IMR-90 (cell line): ENCODE data around the gene TTC29. TPM values are rescaled to one million over a fixed set of nuclear protein-coding genes. Genes with fewer than 3 reads are reported as not detected.

Experiments
- ATAC-seq: fragments of 200-7000 bp; cut with Tn5 transposase; 2 replicates; pipeline ENCODE4 v1.9.1; 2020; ENCODE audit warnings: low read depth, mild to moderate bottlenecking, moderate library complexity
- BruUV-seq: library from RNA; stranded (reverse); fragments of 400-500 nt; replicated peaks from 2 replicates; lab custom pipeline; 2021; lab: Mats Ljungman, UMichigan
- CTCF ChIA-PET: fragments of 300-600 bp; formaldehyde crosslinking; extraction: SDS; loops from one replicate; lab custom pipeline; 2021; ENCODE audit warnings: antibody characterized with exemption; lab: Yijun Ruan, JAX
- POLR2A ChIA-PET: fragments of 300-600 bp; sonication (Branson Sonifier 250); formaldehyde crosslinking; loops from one replicate; lab custom pipeline; 2022; ENCODE audit warnings: antibody characterized with exemption; ENCODE audit not compliant: unreplicated experiment; lab: Charles Lee
- DNase-seq: peaks from one replicate; pipeline ENCODE4 v3.0.0; 2013
- H2AFZ ChIP-seq: replicated peaks from 2 replicates; pipeline ENCODE3; 2013; ENCODE audit warnings: low read length, mild to moderate bottlenecking; ENCODE audit not compliant: poor library complexity
- H2AK5ac ChIP-seq: 2 replicates; pipeline ENCODE4 v1.6.1; 2013; ENCODE audit warnings: low read depth, low read length, inconsistent platforms
- H2AK9ac ChIP-seq: replicated peaks from 2 replicates; pipeline ENCODE3; 2013; ENCODE audit warnings: mild to moderate bottlenecking, low read depth, low read length, moderate library complexity; ENCODE audit not compliant: poor library complexity
- H2BK120ac ChIP-seq: 2 replicates; pipeline ENCODE4 v1.6.1; 2013; ENCODE audit warnings: low read depth, low read length, inconsistent platforms
- H2BK15ac ChIP-seq: 3 replicates; pipeline ENCODE4 v1.6.1; 2013; ENCODE audit warnings: low read depth, low read length, inconsistent platforms
- H2BK20ac ChIP-seq: 2 replicates; pipeline ENCODE4 v1.6.1; 2013; ENCODE audit warnings: low read depth, mild to moderate bottlenecking, inconsistent platforms, low read length, moderate library complexity
- H2BK5ac ChIP-seq: 2 replicates; pipeline ENCODE4 v1.6.1; 2013; ENCODE audit warnings: mild to moderate bottlenecking, low read depth, low read length, inconsistent platforms; ENCODE audit not compliant: poor library complexity, severe bottlenecking
- H3K14ac ChIP-seq: replicated peaks from 2 replicates; pipeline ENCODE4 v1.6.1; 2013; ENCODE audit warnings: low read depth, low read length, inconsistent platforms
- H3K18ac ChIP-seq: 2 replicates; pipeline ENCODE4 v1.6.1; 2013; ENCODE audit warnings: low read depth, low read length, control low read depth
- H3K23ac ChIP-seq: 2 replicates; pipeline ENCODE4 v1.6.1; 2013; ENCODE audit warnings: low read depth, low read length, inconsistent platforms
- H3K27ac ChIP-seq: 2 replicates; pipeline ENCODE4 v1.5.1; 2013; ENCODE audit warnings: mild to moderate bottlenecking, control low read depth, low read length; ENCODE audit not compliant: insufficient read depth
- H3K27me3 ChIP-seq: 2 replicates; pipeline ENCODE4 v1.6.1; 2013; ENCODE audit warnings: low read length; ENCODE audit not compliant: control insufficient read depth, insufficient read depth
- H3K36me3 ChIP-seq: 2 replicates; pipeline ENCODE4 v1.6.1; 2013; ENCODE audit warnings: low read length, mixed read lengths; ENCODE audit not compliant: control insufficient read depth, insufficient read depth
- H3K4ac ChIP-seq: 2 replicates; pipeline ENCODE4 v1.6.1; 2013; ENCODE audit warnings: low read depth, low read length, inconsistent platforms
- H3K4me1 ChIP-seq: 2 replicates; pipeline ENCODE4 v1.6.1; 2013; ENCODE audit warnings: low read length, mixed read lengths; ENCODE audit not compliant: control insufficient read depth, insufficient read depth
- H3K4me2 ChIP-seq: 2 replicates; pipeline ENCODE4 v1.6.1; 2013; ENCODE audit warnings: low read depth, mild to moderate bottlenecking, control low read depth, low read length, moderate library complexity
- H3K4me3 ChIP-seq: 2 replicates; pipeline ENCODE4 v1.5.1; 2013; ENCODE audit warnings: low read depth, mild to moderate bottlenecking, control low read depth, low read length, moderate library complexity; ENCODE audit not compliant: insufficient read depth
- H3K56ac ChIP-seq: 2 replicates; pipeline ENCODE4 v1.6.1; 2013; ENCODE audit warnings: low read length, inconsistent platforms; ENCODE audit not compliant: insufficient read depth; ENCODE audit errors: extremely low read depth
- H3K79me1 ChIP-seq, 2 experiments: 2 replicates each; pipeline ENCODE4 v1.6.1; 2013; ENCODE audit warnings: low read length in 2 of 2, inconsistent platforms in 1 of 2, low read depth in 1 of 2
- H3K9ac ChIP-seq: 2 replicates; pipeline ENCODE4 v1.6.1; 2013; ENCODE audit warnings: low read depth, low read length, control low read depth
- H3K9me1 ChIP-seq: 2 replicates; pipeline ENCODE4 v1.6.1; 2013; ENCODE audit warnings: low read length, inconsistent platforms; ENCODE audit not compliant: insufficient read depth
- H3K9me3 ChIP-seq: 2 replicates; pipeline ENCODE4 v1.6.1; 2013; ENCODE audit warnings: low read length; ENCODE audit not compliant: control insufficient read depth, insufficient read depth
- H4K20me1 ChIP-seq: 2 replicates; pipeline ENCODE4 v1.6.1; 2013; ENCODE audit warnings: low read length, inconsistent platforms; ENCODE audit not compliant: insufficient read depth
- H4K5ac ChIP-seq: 2 replicates; pipeline ENCODE4 v1.6.1; 2013; ENCODE audit warnings: mild to moderate bottlenecking, low read depth, low read length, control low read depth
- H4K8ac ChIP-seq, 2 experiments: 2 replicates each; pipeline ENCODE4 v1.6.1; 2013; ENCODE audit warnings: low read depth in 2 of 2, low read length in 2 of 2, control low read depth in 1 of 2, inconsistent platforms in 1 of 2
- H4K91ac ChIP-seq: 2 replicates; pipeline ENCODE4 v1.6.1; 2013; ENCODE audit warnings: low read depth, low read length, inconsistent platforms; ENCODE audit not compliant: insufficient read depth
- BHLHE40 ChIP-seq: fragments of 150-350 bp; IDR thresholded peaks from 2 replicates; pipeline ENCODE4 v1.6.1; 2016; ENCODE audit warnings: mild to moderate bottlenecking, low read depth, low read length
- CEBPB ChIP-seq: IDR thresholded peaks from 2 replicates; pipeline ENCODE4 v1.6.1; 2012; ENCODE audit warnings: low read depth, low read length, improper control_type of control experiment
- CHD1 ChIP-seq: IDR thresholded peaks from 2 replicates; pipeline ENCODE4 v1.6.1; 2012; ENCODE audit warnings: low read depth, low read length, improper control_type of control experiment
- FOS ChIP-seq: fragments of 150-350 bp; IDR thresholded peaks from 2 replicates; pipeline ENCODE4 v1.6.1; 2016; ENCODE audit warnings: low read depth, low read length
- MAFK ChIP-seq: IDR thresholded peaks from 2 replicates; pipeline ENCODE4 v1.6.1; 2012; ENCODE audit warnings: low read depth, low read length, improper control_type of control experiment
- MAZ ChIP-seq: IDR thresholded peaks from 2 replicates; pipeline ENCODE4 v1.6.1; 2012; ENCODE audit warnings: low read depth, mild to moderate bottlenecking, low read length, improper control_type of control experiment, moderate library complexity, borderline replicate concordance
- MXI1 ChIP-seq: IDR thresholded peaks from 2 replicates; pipeline ENCODE4 v1.6.1; 2012; ENCODE audit warnings: low read depth, mild to moderate bottlenecking, low read length, moderate library complexity, borderline replicate concordance
- NFE2L2 ChIP-seq: fragments of 150-350 bp; IDR thresholded peaks from 2 replicates; pipeline ENCODE4 v1.6.1; 2016; ENCODE audit warnings: low read depth, mild to moderate bottlenecking, low read length
- POLR2A ChIP-seq: IDR thresholded peaks from 2 replicates; pipeline ENCODE4 v1.6.1; 2012; ENCODE audit warnings: mild to moderate bottlenecking, low read depth, low read length
- RAD21 ChIP-seq: IDR thresholded peaks from 2 replicates; pipeline ENCODE4 v1.6.1; 2012; ENCODE audit warnings: low read length, improper control_type of control experiment
- RCOR1 ChIP-seq: IDR thresholded peaks from 2 replicates; pipeline ENCODE4 v1.6.1; 2012; ENCODE audit warnings: mild to moderate bottlenecking, low read length, improper control_type of control experiment; ENCODE audit not compliant: insufficient replicate concordance
- RFX5 ChIP-seq: IDR thresholded peaks from 2 replicates; pipeline ENCODE4 v1.8.0; 2012; ENCODE audit warnings: low read depth, mild to moderate bottlenecking, low read length, moderate library complexity
- SMC3 ChIP-seq: fragments of 150-350 bp; IDR thresholded peaks from 2 replicates; pipeline ENCODE4 v1.6.1; 2016; ENCODE audit warnings: low read depth, mild to moderate bottlenecking, antibody characterized with exemption, low read length, moderate library complexity
- WGBS, 2 experiments: methylation state at CpG; one replicate each; pipeline versions ENCODE4 v1.1.5 to v1.1.7; 2013; ENCODE audit warnings: missing lambda C conversion rate in 2 of 2; ENCODE audit not compliant: insufficient read length in 1 of 2; ENCODE audit errors: extremely low coverage in 2 of 2; 5-methylcytosine and 5-hydroxymethylcytosine counted together
- dilution Hi-C: fragments of 300-500 bp; cut with HindIII; formaldehyde crosslinking; loops from one replicate; pipeline ENCODE4 v1.14.3; 2018; ENCODE audit warnings: low sequenced_read_pairs; ENCODE audit not compliant: unreplicated experiment
- in situ Hi-C: fragments of 300-500 bp; cut with MboI; formaldehyde crosslinking; loops from 3 replicates; pipeline ENCODE4 v1.14.3; 2019; ENCODE audit warnings: low sequenced_read_pairs, inconsistent platforms, mixed read lengths
- intact Hi-C: fragments of 100-400 bp; cut with micrococcal nuclease; formaldehyde crosslinking; loops from 2 replicates; pipeline ENCODE4 v1.10.0; 2022
- polyA plus RNA-seq, 3 experiments: library from polyadenylated mRNA; depleted of rRNA; stranded (reverse); fragments of >200 nt; gene quantifications; 2 replicates each; pipeline ENCODE4 v1.2.3, GENCODE V29; 2012; ENCODE audit warnings: low replicate concordance in 1 of 3
- total RNA-seq: library from RNA; depleted of rRNA; stranded (reverse); fragments of >200 nt; gene quantifications from 2 replicates; pipeline ENCODE4 v1.2.3, GENCODE V29; 2012
- TF ChIP-seq, protein P1 (sequence below): fragments of 150-350 bp; IDR thresholded peaks from 2 replicates; pipeline ENCODE4 v1.6.1; 2016; ENCODE audit warnings: low read depth, mild to moderate bottlenecking, low read length, moderate library complexity, borderline replicate concordance
- TF ChIP-seq, protein P2 (sequence below): fragments of 150-350 bp; IDR thresholded peaks from 2 replicates; pipeline ENCODE4 v1.6.1; 2017; ENCODE audit warnings: mild to moderate bottlenecking, antibody characterized with exemption, low read length, low read depth
- TF ChIP-seq, protein P3 (sequence below): conservative IDR thresholded peaks from 2 replicates; pipeline ENCODE4 v1.5.1; 2012; ENCODE audit warnings: mild to moderate bottlenecking, low read depth, low read length, improper control_type of control experiment

Gene TTC29
- total and polyA plus RNA-seq, 2 of the 4 experiments (the other 2 are of a cell fraction) = not detected

DNA sequence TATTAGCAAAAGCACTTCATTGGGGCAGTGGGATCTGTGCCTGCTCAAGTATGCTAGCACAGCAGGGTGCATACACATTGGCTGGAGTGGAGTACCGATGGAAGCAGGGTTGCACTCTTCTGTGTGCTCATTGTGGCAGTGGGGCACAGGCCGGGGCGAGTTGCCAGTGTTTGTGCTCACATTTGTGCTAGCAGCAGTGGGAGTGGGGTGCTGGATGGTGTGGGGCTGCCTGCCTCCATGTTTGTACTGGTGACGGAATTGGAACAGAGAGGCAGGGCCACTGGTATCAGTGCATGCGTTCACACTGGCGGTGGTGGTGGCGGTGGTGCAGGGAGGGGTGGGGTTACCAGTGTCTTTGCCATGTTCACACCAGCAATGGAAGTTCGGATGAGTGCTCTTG is 169.0 kb downstream of the TTC29 start:
- no peak for DNase-seq
- Histone ChIP-seq H2BK5ac (no peak overlapping the region), H3K79me1 (no peaks in the 10 kb centered on the region), H3K56ac (no peak overlapping the region), H3K27ac (no peak overlapping the region), H3K9me3 (no peaks in the 10 kb centered on the region), H3K9ac (no peak overlapping the region), H3K36me3 (no peaks in the 10 kb centered on the region), H3K9me1 (no peaks in the 10 kb centered on the region), H2AK9ac (no peak overlapping the region), H3K23ac (no peak overlapping the region), H3K4me1 (no peaks in the 10 kb centered on the region), H4K20me1 (no peaks in the 10 kb centered on the region), H2BK20ac (no peak overlapping the region), H4K5ac (no peak overlapping the region), H3K14ac (no peak overlapping the region), H4K8ac (no peak overlapping the region), H2AK5ac (no peak overlapping the region), H2BK15ac (no peak overlapping the region), H3K4ac (no peak overlapping the region), H2BK120ac (no peak overlapping the region), H2AFZ (no peak overlapping the region), H4K91ac (no peak overlapping the region), H3K18ac (no peak overlapping the region), H3K4me3 (no peak overlapping the region), H3K4me2 (no peak overlapping the region), H3K27me3 (no peaks in the 10 kb centered on the region)
- ChIA-PET POLR2A (no interaction called here), CTCF (no interaction called here)
- in situ Hi-C loops = no loop called here
- TF ChIP-seq, protein P1, sequence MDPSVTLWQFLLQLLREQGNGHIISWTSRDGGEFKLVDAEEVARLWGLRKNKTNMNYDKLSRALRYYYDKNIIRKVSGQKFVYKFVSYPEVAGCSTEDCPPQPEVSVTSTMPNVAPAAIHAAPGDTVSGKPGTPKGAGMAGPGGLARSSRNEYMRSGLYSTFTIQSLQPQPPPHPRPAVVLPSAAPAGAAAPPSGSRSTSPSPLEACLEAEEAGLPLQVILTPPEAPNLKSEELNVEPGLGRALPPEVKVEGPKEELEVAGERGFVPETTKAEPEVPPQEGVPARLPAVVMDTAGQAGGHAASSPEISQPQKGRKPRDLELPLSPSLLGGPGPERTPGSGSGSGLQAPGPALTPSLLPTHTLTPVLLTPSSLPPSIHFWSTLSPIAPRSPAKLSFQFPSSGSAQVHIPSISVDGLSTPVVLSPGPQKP = no peak
- TF ChIP-seq BHLHE40 (no peak), MAFK (no peak), POLR2A (no peak), MXI1 (no peak), NFE2L2 (no peak), CEBPB (no peak), SMC3 (no peak), RFX5 (no peak), CHD1 (no peak), FOS (no peak), RCOR1 (no peak), MAZ (no peak), RAD21 (no peak)
- TF ChIP-seq, protein P2, sequence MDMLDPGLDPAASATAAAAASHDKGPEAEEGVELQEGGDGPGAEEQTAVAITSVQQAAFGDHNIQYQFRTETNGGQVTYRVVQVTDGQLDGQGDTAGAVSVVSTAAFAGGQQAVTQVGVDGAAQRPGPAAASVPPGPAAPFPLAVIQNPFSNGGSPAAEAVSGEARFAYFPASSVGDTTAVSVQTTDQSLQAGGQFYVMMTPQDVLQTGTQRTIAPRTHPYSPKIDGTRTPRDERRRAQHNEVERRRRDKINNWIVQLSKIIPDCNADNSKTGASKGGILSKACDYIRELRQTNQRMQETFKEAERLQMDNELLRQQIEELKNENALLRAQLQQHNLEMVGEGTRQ = no peak
- TF ChIP-seq, protein P3, sequence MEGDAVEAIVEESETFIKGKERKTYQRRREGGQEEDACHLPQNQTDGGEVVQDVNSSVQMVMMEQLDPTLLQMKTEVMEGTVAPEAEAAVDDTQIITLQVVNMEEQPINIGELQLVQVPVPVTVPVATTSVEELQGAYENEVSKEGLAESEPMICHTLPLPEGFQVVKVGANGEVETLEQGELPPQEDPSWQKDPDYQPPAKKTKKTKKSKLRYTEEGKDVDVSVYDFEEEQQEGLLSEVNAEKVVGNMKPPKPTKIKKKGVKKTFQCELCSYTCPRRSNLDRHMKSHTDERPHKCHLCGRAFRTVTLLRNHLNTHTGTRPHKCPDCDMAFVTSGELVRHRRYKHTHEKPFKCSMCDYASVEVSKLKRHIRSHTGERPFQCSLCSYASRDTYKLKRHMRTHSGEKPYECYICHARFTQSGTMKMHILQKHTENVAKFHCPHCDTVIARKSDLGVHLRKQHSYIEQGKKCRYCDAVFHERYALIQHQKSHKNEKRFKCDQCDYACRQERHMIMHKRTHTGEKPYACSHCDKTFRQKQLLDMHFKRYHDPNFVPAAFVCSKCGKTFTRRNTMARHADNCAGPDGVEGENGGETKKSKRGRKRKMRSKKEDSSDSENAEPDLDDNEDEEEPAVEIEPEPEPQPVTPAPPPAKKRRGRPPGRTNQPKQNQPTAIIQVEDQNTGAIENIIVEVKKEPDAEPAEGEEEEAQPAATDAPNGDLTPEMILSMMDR = no peak
- ATAC-seq = no peak
- dilution Hi-C loops = no loop called here
- WGBS, 2 experiments = 20% methylated on average over 1 of the region's 8 CpGs; no CpG with 5 or more reads in 1 of the 2 experiments
- no TSS peak for BruUV-seq
- intact Hi-C loops = no loop called here
